Measurements from ENCODE around the gene ATG10.
A peak's percentile ranks its signal among the peaks of the same experiment; 100 is the strongest.

Gene ATG10

GRCh38 chr5:82162573-82162972 lies 190.8 kb downstream of the ATG10 start:
- no peak for TF ChIP-seq POLR2A (IDR thresholded peaks at IDR 0.05; ENCODE audit: extremely low read depth, insufficient read length)
- no peak for TF ChIP-seq CTCF (IDR thresholded peaks at IDR 0.05; ENCODE audit: low read depth, low read length)
- TF ChIP-seq MYC (IDR thresholded peaks at IDR 0.05; ENCODE audit: low read depth, low read length): no peak
- no peak for TF ChIP-seq MAX (IDR thresholded peaks at IDR 0.05; ENCODE audit: low read depth, low read length)
- H3K4me3 ChIP-seq (ENCODE audit: low read depth, low read length): no peak overlapping the region
- no peak for DNase-seq (ENCODE audit: low read depth)

- H3K4me3 ChIP-seq (ENCODE audit: low read depth, low read length): no peak overlapping the region
- no peak for DNase-seq (ENCODE audit: low read depth)
- TF ChIP-seq MAX (IDR thresholded peaks at IDR 0.05; ENCODE audit: low read depth, low read length): no peak
- no peak for TF ChIP-seq MYC (IDR thresholded peaks at IDR 0.05; ENCODE audit: low read depth, low read length)
- TF ChIP-seq POLR2A (IDR thresholded peaks at IDR 0.05; ENCODE audit: extremely low read depth, insufficient read length): no peak
- TF ChIP-seq CTCF (IDR thresholded peaks at IDR 0.05; ENCODE audit: low read depth, low read length): no peak
These were observed 191.8 kb downstream of the ATG10 start for GRCh38 chr5:82163452-82164175.

- DNase-seq (ENCODE audit: low read depth): no peak
- TF ChIP-seq MYC (IDR thresholded peaks at IDR 0.05; ENCODE audit: low read depth, low read length) (no peak), POLR2A (IDR thresholded peaks at IDR 0.05; ENCODE audit: extremely low read depth, insufficient read length) (no peak), CTCF (IDR thresholded peaks at IDR 0.05; ENCODE audit: low read depth, low read length) (no peak), MAX (IDR thresholded peaks at IDR 0.05; ENCODE audit: low read depth, low read length) (no peak)
- H3K4me3 ChIP-seq (ENCODE audit: low read depth, low read length): no peak overlapping the region
These were observed 192.6 kb downstream of the ATG10 start for GRCh38 chr5:82164176-82164976.

- no peak overlapping the region for H3K4me3 ChIP-seq (ENCODE audit: low read depth, low read length)
- no peak for TF ChIP-seq CTCF (IDR thresholded peaks at IDR 0.05; ENCODE audit: low read depth, low read length)
- TF ChIP-seq POLR2A (IDR thresholded peaks at IDR 0.05; ENCODE audit: extremely low read depth, insufficient read length): no peak
- no peak for DNase-seq (ENCODE audit: low read depth)
These were observed 193.3 kb downstream of the ATG10 start for GRCh38 chr5:82164977-82165713.

GRCh38 chr5:82165740-82166530 lies 194.1 kb downstream of the ATG10 start:
- H3K4me3 ChIP-seq (ENCODE audit: low read depth, low read length): no peak overlapping the region
- no peak for TF ChIP-seq MYC (IDR thresholded peaks at IDR 0.05; ENCODE audit: low read depth, low read length)
- peak; percentile 46 for TF ChIP-seq CTCF (IDR thresholded peaks at IDR 0.05; ENCODE audit: low read depth, low read length)
- TF ChIP-seq MAX (IDR thresholded peaks at IDR 0.05; ENCODE audit: low read depth, low read length): no peak
- peak; percentile 89 for DNase-seq (ENCODE audit: low read depth)
